Heart right ventricle (tissue), 16 donors: ENCODE measurements around the gene PCCA. TPM values are rescaled to one million over a fixed set of nuclear protein-coding genes. Genes with fewer than 3 reads are reported as not detected.

Experiments used
- ATAC-seq, 8 donors: fragments of 200-7000 bp; cut with Tn5 transposase; one replicate each; pipeline ENCODE4 v1.9.1; 2020; ENCODE audit warnings: mild to moderate bottlenecking in 8 of 8, moderate library complexity in 8 of 8, moderate number of reproducible peaks in 1 of 8
- DNase-seq, 2 donors: peaks; one replicate each; pipeline ENCODE4 v3.0.0-alpha.2; 2020
- H3K27ac ChIP-seq, 10 donors: fragments of 200-600 bp; sonication (generic) in 2 of 10; one replicate each; pipeline versions ENCODE4 v1.5.0 to v1.8.0; 2020 to 2022; ENCODE audit warnings: mild to moderate bottlenecking in 3 of 10
- H3K27me3 ChIP-seq, 7 donors: fragments of 200-600 bp; one replicate each; pipeline ENCODE4 v1.8.0; 2021 to 2022; ENCODE audit warnings: mild to moderate bottlenecking in 2 of 7
- H3K36me3 ChIP-seq, 9 donors: fragments of 200-600 bp; sonication (generic) in 1 of 9; one replicate each; pipeline versions ENCODE4 v1.5.0 to v1.8.0; 2020 to 2022; ENCODE audit warnings: mild to moderate bottlenecking in 2 of 9
- H3K4me1 ChIP-seq, 9 donors: fragments of 200-600 bp; sonication (generic) in 1 of 9; one replicate each; pipeline versions ENCODE4 v1.5.0 to v1.8.0; 2020 to 2022; ENCODE audit warnings: mild to moderate bottlenecking in 4 of 9
- H3K4me3 ChIP-seq, 10 donors: fragments of 200-600 bp; sonication (generic) in 2 of 10; one replicate each; pipeline versions ENCODE4 v1.5.0 to v1.8.0; 2020 to 2022; ENCODE audit warnings: mild to moderate bottlenecking in 7 of 10, moderate library complexity in 2 of 10
- H3K9me3 ChIP-seq, 11 donors: fragments of 200-600 bp in 10 of 11; sonication (generic) in 2 of 11; one replicate each; pipeline versions ENCODE4 v1.5.0 to v1.8.0; 2013 to 2022; ENCODE audit warnings: mild to moderate bottlenecking in 2 of 11, control low read depth in 1 of 11, moderate library complexity in 1 of 11
- CTCF ChIP-seq, 9 donors: fragments of 200-600 bp; sonication (generic) in 2 of 9; IDR thresholded peaks; one replicate each; pipeline versions ENCODE4 v1.5.0 to v1.8.0; 2021 to 2022; ENCODE audit warnings: antibody characterized with exemption in 9 of 9, mild to moderate bottlenecking in 5 of 9, moderate library complexity in 1 of 9
- WGBS, 2 donors: extraction: QIAGEN DNeasy Blood & Tissue Kit; methylation state at CpG; one replicate each; pipeline ENCODE4 v1.1.7; 2013; ENCODE audit warnings: inconsistent platforms in 1 of 2; 5-methylcytosine and 5-hydroxymethylcytosine counted together
- intact Hi-C, 10 donors: fragments of 100-400 bp; cut with DNase I; formaldehyde crosslinking; loops; one replicate each; pipeline versions ENCODE4 v1.11.1 to v1.14.2; 2022
- polyA plus RNA-seq, 2 donors: library from polyadenylated mRNA; stranded (reverse); fragments of 200-250 nt; gene quantifications; one replicate each; pipeline ENCODE4 v1.2.3, GENCODE V29; 2013
- total RNA-seq, 10 donors: library from RNA; stranded (reverse); fragmentation: NEBNext Ultra II Directional in 3 of 10; extraction: Animal tissue kit (Norgen Biotek cat#: 25700) in 3 of 10; gene quantifications; one replicate each; pipeline versions ENCODE4 v1.2.1 to v1.2.4, GENCODE V29; 2021 to 2023
- donor health status: Arrhythmogenic right ventricular cardiomyopathy.
- donor health status: ischemic (EF 13 %, LVEDD 7.1; RV severe dilation, severe dysfunction).
- donor health status: healthy with polysubstance abuse.
- donor health status: DM: no; HTN: yes; CAD: no.
- donor health status: DM: no; HTN: no; CAD: no.
- donor health status: ischemic (EF 25% LVEDD 6.9; RV normal size, moderate dysfunction).
- donor health status: ischemic (EF 25% LVEDD 5.7; RV mildly dilated, moderate dysfunction).
- donor health status: healthy.
- donor health status: DM: yes; HTN: yes; CAD: no.
- donor health status: Ischemic cardiomyopathy.
- donor health status: ischemic (EF 35%, LVEDD 5.7; RV mildly dilated, moderate dysfunction).
- donor health status: nonischemic (EF 11% LVEDD 7.7; RV severe dilation, severe dysfunction).
- donor health status: DM: yes; HTN: yes; CAD: no.
- donor health status: PGD.
- donor health status: ischemic (EF 29% LVEDD 5.4; RV normal size, mild dysfunction).
- donor health status: nonischemic (EF 23%, LVEDD 6.1; RV moderate dilation, normal function).

The PCCA gene
- total and polyA plus RNA-seq, 12 donors: 21.2 to 71.9 (median 60.7) TPM

- Histone ChIP-seq H3K4me3 (no peak overlapping the region), H3K27ac (no peak overlapping the region), H3K27me3 (no peaks in the 10 kb centered on the region), H3K4me1 (peaks cover 0 to 31% (median 10%) of the 10 kb centered on the region in 9 donors), H3K36me3 (peaks cover 0 to 28% (median 3%) of the 10 kb centered on the region in 9 donors), H3K9me3 (no peaks in the 10 kb centered on the region)
- WGBS, 2 donors: 87 to 90% methylated on average over 3 of the region's 3 CpGs
- no peak for DNase-seq
- intact Hi-C loops: no loop called here
- no peak for TF ChIP-seq CTCF (IDR thresholded peaks at IDR 0.05)
- no peak for ATAC-seq
These were observed 300.7 kb downstream of the PCCA start for GRCh38 chr13:100389617-100390016.

- ATAC-seq (peak; percentile 90 to 100 (median 94)), DNase-seq (peak; percentile 18 to 71)
- Histone ChIP-seq H3K27ac (peak overlapping the region in 9 of 10 donors; percentile 29 to 78 (median 64)), H3K4me3 (no peak overlapping the region), H3K36me3 (no peaks in the 10 kb centered on the region), H3K9me3 (no peaks in the 10 kb centered on the region), H3K27me3 (no peaks in the 10 kb centered on the region), H3K4me1 (peaks cover 0 to 32% (median 10%) of the 10 kb centered on the region in 9 donors)
- no peak for TF ChIP-seq CTCF (IDR thresholded peaks at IDR 0.05)
- 78 to 83% methylated on average over 12 of the region's 12 CpGs for WGBS, 2 donors
- intact Hi-C loops: no loop called here
These were observed 304.1 kb downstream of the PCCA start for GRCh38 chr13:100392709-100393630.

GRCh38 chr13:100394005-100394695 is 305.3 kb downstream of the PCCA start:
- peak in 5 of 8 donors; percentile 26 to 56 (median 34) for ATAC-seq
- no peak for TF ChIP-seq CTCF (IDR thresholded peaks at IDR 0.05)
- Histone ChIP-seq H3K4me1 (peaks cover 0 to 32% (median 10%) of the 10 kb centered on the region in 9 donors), H3K9me3 (no peaks in the 10 kb centered on the region), H3K4me3 (no peak overlapping the region), H3K27me3 (no peaks in the 10 kb centered on the region), H3K36me3 (no peaks in the 10 kb centered on the region), H3K27ac (peak overlapping the region in 7 of 10 donors; percentile 11 to 78 (median 64))
- DNase-seq: peak in 1 of 2 donors; percentile 8
- intact Hi-C loops: no loop called here
- WGBS, 2 donors: 81 to 83% methylated on average over 9 of the region's 9 CpGs

- 87 to 89% methylated on average over 4 of the region's 4 CpGs for WGBS, 2 donors
- intact Hi-C loops: no loop called here
- Histone ChIP-seq H3K27ac (no peak overlapping the region), H3K9me3 (no peaks in the 10 kb centered on the region), H3K4me1 (peaks cover 0 to 32% (median 10%) of the 10 kb centered on the region in 9 donors), H3K4me3 (no peak overlapping the region), H3K36me3 (no peaks in the 10 kb centered on the region), H3K27me3 (no peaks in the 10 kb centered on the region)
- no peak for TF ChIP-seq CTCF (IDR thresholded peaks at IDR 0.05)
- DNase-seq (no peak), ATAC-seq (no peak)
These were observed 306.9 kb downstream of the PCCA start for GRCh38 chr13:100395698-100396373.
